Activated T-helper 1 cell treated with anti-CD3 and anti-CD28 coated beads, Interleukin-2, amount 50 U/mL, for 16 hours (primary cell): Measurements from ENCODE around the gene CTTNBP2NL.
A peak's percentile ranks its signal among the peaks of the same experiment; 100 is the strongest.

Experiments used
- DNase-seq, 2 donors: peaks; one replicate each; pipeline ENCODE4 v3.0.0-alpha.2; 2020; ENCODE audit warnings: low read depth in 1 of 2, low spot score in 1 of 2

The CTTNBP2NL gene

GRCh38 chr1:112505878-112506277 is 109.9 kb downstream of the CTTNBP2NL start:
- no peak for DNase-seq

- no peak for DNase-seq
Observed at GRCh38 chr1:112506306-112506705, 110.3 kb downstream of the CTTNBP2NL start.

GRCh38 chr1:112506731-112507130 is 110.7 kb downstream of the CTTNBP2NL start:
- no peak for DNase-seq

GRCh38 chr1:112507336-112507735 is 111.3 kb downstream of the CTTNBP2NL start:
- no peak for DNase-seq

GRCh38 chr1:112507921-112508277 is 111.9 kb downstream of the CTTNBP2NL start:
- peak in 1 of 2 donors; percentile 4 for DNase-seq

- peak in 1 of 2 donors; percentile 30 for DNase-seq
Observed at GRCh38 chr1:112508278-112509004, 112.4 kb downstream of the CTTNBP2NL start, which contains the start of gene WNT2B. WNT2B (plus strand) TSS chr1:112508965; CDS start chr1:112509263, 298 bp downstream.

- DNase-seq: no peak
Observed at GRCh38 chr1:112509005-112509659, 113.1 kb downstream of the CTTNBP2NL start.

GRCh38 chr1:112509660-112510178 is 113.7 kb downstream of the CTTNBP2NL start:
- no peak for DNase-seq

GRCh38 chr1:112510340-112510739 is 114.3 kb downstream of the CTTNBP2NL start:
- no peak for DNase-seq
